ENCODE data around the gene TOLLIP.

GRCh38 chr11:1278766-1279673, 30.4 kb downstream of the TOLLIP start:
- TF ChIP-seq CTBP1 (IDR thresholded peaks at IDR 0.05; ENCODE audit: borderline replicate concordance) = no peak
- no peak for TF ChIP-seq ELF4 (IDR thresholded peaks at IDR 0.05)
- TF ChIP-seq ZNF384 (IDR thresholded peaks at IDR 0.05) = no peak
- TF ChIP-seq PKNOX1 (IDR thresholded peaks at IDR 0.05) = no peak
- no peak for TF ChIP-seq BHLHE40 (IDR thresholded peaks at IDR 0.05; ENCODE audit: borderline replicate concordance)
- TF ChIP-seq NFRKB (IDR thresholded peaks at IDR 0.05) = no peak
- no peak for TF ChIP-seq FOXA1 (IDR thresholded peaks at IDR 0.05)
- no peak for TF ChIP-seq SUZ12 (IDR thresholded peaks at IDR 0.05)
- no peak for TF ChIP-seq FOXM1 (IDR thresholded peaks at IDR 0.05; ENCODE audit: borderline replicate concordance)
- TF ChIP-seq SP1 (IDR thresholded peaks at IDR 0.05) = no peak
- no peak for TF ChIP-seq TARDBP (IDR thresholded peaks at IDR 0.05)
- no peak for TF ChIP-seq HDGF (IDR thresholded peaks at IDR 0.05; ENCODE audit: borderline replicate concordance)
- TF ChIP-seq LEF1 (IDR thresholded peaks at IDR 0.05; ENCODE audit: borderline replicate concordance) = no peak
